Hepatocyte (in vitro differentiated cells): ENCODE measurements around the gene MCM5. TPM values are rescaled to one million over a fixed set of nuclear protein-coding genes. Genes with fewer than 3 reads are reported as not detected.

ENCODE experiments used
- DNase-seq: peaks from one replicate; pipeline ENCODE4 v3.0.0-alpha.2; 2016; ENCODE audit warnings: low spot score
- H2AFZ ChIP-seq: fragments of 200-600 bp; sonication (generic); 2 replicates; pipeline ENCODE4 v1.6.0; 2016; ENCODE audit warnings: antibody characterized with exemption, mild to moderate bottlenecking
- H3K27ac ChIP-seq: fragments of 200-600 bp; sonication (generic); 2 replicates; pipeline ENCODE4 v1.5.1; 2016; ENCODE audit warnings: mild to moderate bottlenecking
- H3K27me3 ChIP-seq: fragments of 200-600 bp; sonication (generic); 2 replicates; pipeline ENCODE4 v1.6.1; 2016
- H3K36me3 ChIP-seq: fragments of 200-600 bp; sonication (generic); replicated peaks from 2 replicates; pipeline ENCODE4 v1.5.1; 2016; ENCODE audit warnings: low read depth; ENCODE audit not compliant: insufficient read depth
- H3K4me1 ChIP-seq: fragments of 200-600 bp; sonication (generic); 2 replicates; pipeline ENCODE4 v1.5.1; 2016; ENCODE audit warnings: mild to moderate bottlenecking, moderate library complexity; ENCODE audit not compliant: insufficient read depth
- H3K4me2 ChIP-seq: fragments of 200-600 bp; sonication (generic); 2 replicates; pipeline ENCODE4 v1.6.0; 2016
- H3K4me3 ChIP-seq: fragments of 200-600 bp; sonication (generic); 2 replicates; pipeline ENCODE4 v1.5.1; 2016; ENCODE audit warnings: mild to moderate bottlenecking
- H3K79me2 ChIP-seq: fragments of 200-600 bp; sonication (generic); 2 replicates; pipeline ENCODE4 v1.6.0; 2017; ENCODE audit warnings: mild to moderate bottlenecking
- H3K9me2 ChIP-seq: fragments of 200-600 bp; sonication (generic); replicated peaks from 2 replicates; pipeline ENCODE4 v1.6.0; 2017; ENCODE audit warnings: mild to moderate bottlenecking; ENCODE audit not compliant: insufficient read depth
- H3K9me3 ChIP-seq: fragments of 200-600 bp; sonication (generic); 2 replicates; pipeline ENCODE4 v1.5.1; 2016; ENCODE audit warnings: low read depth, mild to moderate bottlenecking
- H4K20me1 ChIP-seq: fragments of 200-600 bp; sonication (generic); 2 replicates; pipeline ENCODE4 v1.6.0; 2016; ENCODE audit warnings: mild to moderate bottlenecking; ENCODE audit not compliant: insufficient read depth, poor library complexity, severe bottlenecking
- CTCF ChIP-seq: fragments of 200-600 bp; sonication (generic); IDR thresholded peaks from 2 replicates; pipeline ENCODE4 v1.5.1; 2016; ENCODE audit warnings: antibody characterized with exemption, mild to moderate bottlenecking; ENCODE audit not compliant: poor library complexity
- EZH2 ChIP-seq: fragments of 200-600 bp; sonication (generic); IDR thresholded peaks from 2 replicates; pipeline ENCODE4 v1.6.1; 2016; ENCODE audit warnings: antibody characterized with exemption, mild to moderate bottlenecking, borderline replicate concordance
- EZH2phosphoT487 ChIP-seq: fragments of 200-600 bp; sonication (generic); IDR thresholded peaks from one replicate; pipeline ENCODE4 v1.6.1; 2018; ENCODE audit warnings: antibody characterized with exemption, mild to moderate bottlenecking, low read depth, moderate library complexity; ENCODE audit not compliant: unreplicated experiment, severe bottlenecking
- WGBS: methylation state at CpG from one replicate; pipeline ENCODE4 v1.1.6; 2016; ENCODE audit warnings: low lambda C conversion rate; ENCODE audit errors: missing lambda C conversion rate; 5-methylcytosine and 5-hydroxymethylcytosine counted together
- polyA plus RNA-seq: library from polyadenylated mRNA; unstranded; fragments of >200 nt; fragmentation: Nextera tagmentation; extraction: Ambion mirVana; gene quantifications from 2 replicates; pipeline ENCODE4 v1.2.1, GENCODE V29; 2016
- total RNA-seq: library from RNA; depleted of rRNA; stranded (reverse); fragments of >200 nt; gene quantifications from 2 replicates; pipeline ENCODE4 v1.2.3, GENCODE V29; 2014

Gene MCM5
- total and polyA plus RNA-seq, 2 experiments from 2014 or later = 21.7 to 36.1 TPM

- no peaks in the 10 kb centered on the region for H3K9me2 ChIP-seq
- TF ChIP-seq EZH2phosphoT487 (no peak), EZH2 (no peak), CTCF (no peak)
- no peaks in the 10 kb centered on the region for H4K20me1 ChIP-seq
- no peaks in the 10 kb centered on the region for H3K27me3 ChIP-seq
- no peak for DNase-seq
- WGBS = 93% methylated on average over 10 of the region's 10 CpGs
- no peak overlapping the region for H2AFZ ChIP-seq
- H3K4me1 ChIP-seq = no peaks in the 10 kb centered on the region
- H3K9me3 ChIP-seq = no peaks in the 10 kb centered on the region
- H3K4me2 ChIP-seq = no peak overlapping the region
- H3K36me3 ChIP-seq = no peaks in the 10 kb centered on the region
- no peaks in the 10 kb centered on the region for H3K79me2 ChIP-seq
- H3K27ac ChIP-seq = no peak overlapping the region
- no peak overlapping the region for H3K4me3 ChIP-seq
Observed at GRCh38 chr22:35456757-35457156, 56.8 kb downstream of the MCM5 start.

GRCh38 chr22:35457729-35458546, 58.0 kb downstream of the MCM5 start:
- Histone ChIP-seq H3K9me2 (no peaks in the 10 kb centered on the region), H3K27ac (no peak overlapping the region), H4K20me1 (no peaks in the 10 kb centered on the region), H3K9me3 (no peaks in the 10 kb centered on the region), H2AFZ (no peak overlapping the region), H3K4me3 (no peak overlapping the region), H3K36me3 (no peaks in the 10 kb centered on the region), H3K27me3 (no peaks in the 10 kb centered on the region), H3K4me1 (no peaks in the 10 kb centered on the region), H3K4me2 (no peak overlapping the region), H3K79me2 (no peaks in the 10 kb centered on the region)
- no peak for DNase-seq
- WGBS = 93% methylated on average over 9 of the region's 9 CpGs
- TF ChIP-seq EZH2 = no peak
- no peak for TF ChIP-seq CTCF
- no peak for TF ChIP-seq EZH2phosphoT487

GRCh38 chr22:35458547-35459422, 58.8 kb downstream of the MCM5 start:
- no peaks in the 10 kb centered on the region for H3K9me2 ChIP-seq
- no peak overlapping the region for H3K4me3 ChIP-seq
- DNase-seq = no peak
- no peak overlapping the region for H2AFZ ChIP-seq
- H4K20me1 ChIP-seq = no peaks in the 10 kb centered on the region
- H3K4me1 ChIP-seq = no peaks in the 10 kb centered on the region
- H3K27ac ChIP-seq = no peak overlapping the region
- H3K27me3 ChIP-seq = no peaks in the 10 kb centered on the region
- no peak overlapping the region for H3K4me2 ChIP-seq
- WGBS = 80% methylated on average over 18 of the region's 18 CpGs
- H3K79me2 ChIP-seq = no peaks in the 10 kb centered on the region
- TF ChIP-seq EZH2phosphoT487 (no peak), CTCF (no peak), EZH2 (no peak)
- no peaks in the 10 kb centered on the region for H3K9me3 ChIP-seq
- H3K36me3 ChIP-seq = no peaks in the 10 kb centered on the region
